GM23338 (cell line): Measurements from ENCODE around the gene NOS2. TPM values are rescaled to one million over a fixed set of nuclear protein-coding genes. Genes with fewer than 3 reads are reported as not detected.

Experiments
- ATAC-seq: fragments of 200-7000 bp; cut with Tn5 transposase; 3 replicates; pipeline ENCODE4 v1.9.1; 2020
- DNase-seq: peaks from one replicate; pipeline ENCODE4 v3.0.0-alpha.2; 2015; ENCODE audit warnings: low spot score
- H2AFZ ChIP-seq: fragments of 200-600 bp; sonication (generic); 2 replicates; pipeline ENCODE4 v1.8.0; 2016; ENCODE audit warnings: antibody characterized with exemption, mild to moderate bottlenecking, moderate library complexity
- H3F3A ChIP-seq: fragments of 200-600 bp; sonication (generic); replicated peaks from 2 replicates; pipeline ENCODE4 v1.8.0; 2017; ENCODE audit warnings: antibody characterized with exemption, mixed run types, low read depth
- H3K27ac ChIP-seq: fragments of 200-600 bp; sonication (generic); 2 replicates; pipeline ENCODE4 v1.6.1; 2016; ENCODE audit warnings: low read depth
- H3K27me3 ChIP-seq: fragments of 200-600 bp; sonication (generic); 2 replicates; pipeline ENCODE4 v1.8.0; 2016; ENCODE audit warnings: mild to moderate bottlenecking, mixed run types, moderate library complexity; ENCODE audit not compliant: insufficient read depth
- H3K36me3 ChIP-seq: fragments of 200-600 bp; sonication (generic); 2 replicates; pipeline ENCODE4 v1.8.0; 2016; ENCODE audit warnings: mild to moderate bottlenecking; ENCODE audit not compliant: insufficient read depth
- H3K4me1 ChIP-seq: fragments of 200-600 bp; sonication (generic); 2 replicates; pipeline ENCODE4 v1.8.0; 2016; ENCODE audit warnings: mild to moderate bottlenecking, moderate library complexity; ENCODE audit not compliant: insufficient read depth
- H3K4me2 ChIP-seq: fragments of 200-600 bp; sonication (generic); 2 replicates; pipeline ENCODE4 v1.7.1; 2017; ENCODE audit warnings: mixed run types
- H3K4me3 ChIP-seq: fragments of 200-600 bp; sonication (generic); 2 replicates; pipeline ENCODE4 v1.6.1; 2016; ENCODE audit warnings: mixed run types
- H3K79me2 ChIP-seq: fragments of 200-600 bp; sonication (generic); replicated peaks from 2 replicates; pipeline ENCODE4 v1.8.0; 2017; ENCODE audit warnings: mild to moderate bottlenecking; ENCODE audit not compliant: insufficient read depth
- H3K9me2 ChIP-seq: fragments of 200-600 bp; sonication (generic); 2 replicates; pipeline ENCODE4 v1.8.0; 2017; ENCODE audit not compliant: insufficient read depth
- H4K20me1 ChIP-seq: fragments of 200-600 bp; sonication (generic); replicated peaks from 2 replicates; pipeline ENCODE4 v1.8.0; 2017; ENCODE audit warnings: mild to moderate bottlenecking; ENCODE audit not compliant: insufficient read depth
- H3K27ac Mint-ChIP-seq: 2 replicates; pipeline ENCODE4 v1.8.0; 2020; ENCODE audit warnings: inconsistent platforms, mild to moderate bottlenecking, moderate library complexity, mixed read lengths
- H3K27me3 Mint-ChIP-seq: 3 replicates; pipeline ENCODE4 v1.8.0; 2022; ENCODE audit warnings: low read depth, mild to moderate bottlenecking, moderate library complexity, mixed read lengths, inconsistent platforms; ENCODE audit not compliant: insufficient read depth, poor library complexity
- H3K36me3 Mint-ChIP-seq: 3 replicates; pipeline ENCODE4 v1.8.0; 2021; ENCODE audit warnings: low read depth, mild to moderate bottlenecking, inconsistent platforms, moderate library complexity, mixed read lengths
- H3K4me1 Mint-ChIP-seq: 3 replicates; pipeline ENCODE4 v1.8.0; 2020; ENCODE audit warnings: mild to moderate bottlenecking, inconsistent platforms, mixed read lengths
- H3K4me3 Mint-ChIP-seq: 3 replicates; pipeline ENCODE4 v1.8.0; 2021; ENCODE audit warnings: moderate library complexity, mild to moderate bottlenecking, inconsistent platforms, mixed read lengths
- H3K9me3 Mint-ChIP-seq: 3 replicates; pipeline ENCODE4 v1.8.0; 2020; ENCODE audit warnings: moderate library complexity, mild to moderate bottlenecking, inconsistent platforms, mixed read lengths
- CREB1 ChIP-seq: fragments of 250-450 bp; sonication (Bioruptor Pico); IDR thresholded peaks from 2 replicates; pipeline ENCODE4 v1.5.0; 2020; ENCODE audit warnings: low read depth, mild to moderate bottlenecking, moderate library complexity
- CTCF ChIP-seq, 2 experiments: fragments of 200-600 bp in 1 of 2; sonication (generic) in 1 of 2; conservative IDR thresholded peaks; 2 replicates each; pipeline versions ENCODE4 v1.5.1 to v1.6.1; 2016 to 2017; ENCODE audit warnings: antibody characterized with exemption in 2 of 2, low read depth in 2 of 2, mild to moderate bottlenecking in 2 of 2, moderate library complexity in 1 of 2
- ETS1 ChIP-seq: IDR thresholded peaks from 2 replicates; pipeline ENCODE4 v1.6.1; 2016; ENCODE audit warnings: antibody characterized with exemption
- EZH2 ChIP-seq: fragments of 200-600 bp; sonication (generic); IDR thresholded peaks from one replicate; pipeline ENCODE4 v1.8.0; 2017; ENCODE audit warnings: antibody characterized with exemption, mild to moderate bottlenecking, low read depth; ENCODE audit not compliant: unreplicated experiment
- EZH2phosphoT487 ChIP-seq: fragments of 200-600 bp; sonication (generic); IDR thresholded peaks from one replicate; pipeline ENCODE4 v1.8.1; 2018; ENCODE audit warnings: antibody characterized with exemption; ENCODE audit not compliant: unreplicated experiment
- JUNB ChIP-seq: IDR thresholded peaks from one replicate; pipeline ENCODE4 v1.6.1; 2016; ENCODE audit warnings: antibody characterized with exemption; ENCODE audit not compliant: unreplicated experiment
- NANOG ChIP-seq: IDR thresholded peaks from 2 replicates; pipeline ENCODE4 v1.6.1; 2016; ENCODE audit warnings: antibody characterized with exemption, borderline replicate concordance
- POLR2AphosphoS5 ChIP-seq: IDR thresholded peaks from 2 replicates; pipeline ENCODE4 v1.6.1; 2016; ENCODE audit warnings: antibody characterized with exemption, low read depth
- STAT1 ChIP-seq: IDR thresholded peaks from one replicate; pipeline ENCODE4 v1.6.1; 2016; ENCODE audit warnings: antibody characterized with exemption; ENCODE audit not compliant: unreplicated experiment
- ZNF114 ChIP-seq: fragments of 250-450 bp; sonication (Bioruptor Pico); IDR thresholded peaks from 2 replicates; pipeline ENCODE4 v1.5.0; 2020; ENCODE audit warnings: mild to moderate bottlenecking, moderate library complexity
- ZNF331 ChIP-seq: fragments of 250-450 bp; sonication (Bioruptor Pico); IDR thresholded peaks from 2 replicates; pipeline ENCODE4 v1.5.0; 2020; ENCODE audit warnings: low read depth, mild to moderate bottlenecking, moderate library complexity
- polyA plus RNA-seq: library from polyadenylated mRNA; unstranded; fragments of >200 nt; fragmentation: Nextera tagmentation; extraction: Ambion mirVana; gene quantifications from 2 replicates; pipeline ENCODE4 v1.2.1, GENCODE V29; 2016
- total RNA-seq: library from RNA; depleted of rRNA; stranded (reverse); fragments of >200 nt; shearing (Covaris generic); gene quantifications from 2 replicates; pipeline ENCODE4 v1.2.3, GENCODE V29; 2014
- TF ChIP-seq, protein P1 (sequence below): IDR thresholded peaks from one replicate; pipeline ENCODE4 v1.6.1; 2018; ENCODE audit warnings: antibody characterized with exemption; ENCODE audit not compliant: unreplicated experiment
- TF ChIP-seq, protein P2 (sequence below): fragments of 250-450 bp; sonication (Bioruptor Pico); IDR thresholded peaks from 2 replicates; pipeline ENCODE4 v1.5.0; 2020; ENCODE audit warnings: mild to moderate bottlenecking, moderate library complexity

Gene NOS2
- total and polyA plus RNA-seq, 2 experiments from 2014 or later, result 0.44 to 2.7 TPM

DNA sequence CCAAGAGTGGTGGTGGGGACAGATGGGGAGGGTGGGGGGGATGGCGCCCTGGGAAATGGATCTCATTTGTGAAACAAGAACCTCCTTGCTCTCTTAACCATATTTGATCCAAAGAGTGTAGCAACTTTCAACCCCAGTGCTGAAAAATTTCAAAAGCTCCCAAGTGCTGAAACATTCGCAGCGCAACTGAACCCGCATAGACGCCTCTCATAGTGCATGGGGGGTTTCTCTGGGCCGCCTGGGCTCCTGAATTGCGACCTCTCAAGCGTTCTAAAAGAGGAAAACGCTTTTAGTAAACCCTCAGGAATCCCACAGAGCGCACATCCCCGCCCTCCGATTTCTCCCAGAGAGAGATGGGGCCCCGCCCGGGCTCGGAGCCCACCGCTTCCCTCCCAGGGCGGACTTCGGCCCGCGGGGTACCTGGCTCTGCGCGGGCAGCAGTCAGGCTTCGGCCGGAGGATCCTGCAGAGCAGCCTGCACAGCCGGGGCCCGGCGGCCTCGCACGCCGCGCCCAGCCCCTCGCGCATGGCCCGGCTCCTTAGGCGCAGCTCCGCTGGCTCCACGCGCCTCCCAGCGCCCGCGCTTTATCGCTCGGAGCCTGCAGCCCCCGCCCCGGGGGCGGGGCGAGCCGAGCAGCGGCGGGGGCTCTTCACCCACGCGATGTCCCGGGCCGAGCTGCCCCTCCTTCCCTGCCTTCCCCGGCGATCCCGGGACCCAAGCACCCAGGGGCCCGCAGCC, 7.0 kb downstream of the NOS2 start:
- peak overlapping the region; percentile 98 for H2AFZ ChIP-seq
- H3K27me3 ChIP-seq, result peaks cover 31% of the 10 kb centered on the region
- no peak for TF ChIP-seq ZNF331 (CRISPR knock-in tag)
- TF ChIP-seq POLR2AphosphoS5, result no peak
- no peak for TF ChIP-seq STAT1
- no peak for TF ChIP-seq ZNF114 (CRISPR knock-in tag)
- TF ChIP-seq CTCF (conservative IDR thresholded peaks at IDR 0.05; ENCODE audit: low read depth in 2 of 2), result no peak
- no peak for TF ChIP-seq CREB1 (CRISPR knock-in tag)
- TF ChIP-seq JUNB, result no peak
- TF ChIP-seq, protein P1, sequence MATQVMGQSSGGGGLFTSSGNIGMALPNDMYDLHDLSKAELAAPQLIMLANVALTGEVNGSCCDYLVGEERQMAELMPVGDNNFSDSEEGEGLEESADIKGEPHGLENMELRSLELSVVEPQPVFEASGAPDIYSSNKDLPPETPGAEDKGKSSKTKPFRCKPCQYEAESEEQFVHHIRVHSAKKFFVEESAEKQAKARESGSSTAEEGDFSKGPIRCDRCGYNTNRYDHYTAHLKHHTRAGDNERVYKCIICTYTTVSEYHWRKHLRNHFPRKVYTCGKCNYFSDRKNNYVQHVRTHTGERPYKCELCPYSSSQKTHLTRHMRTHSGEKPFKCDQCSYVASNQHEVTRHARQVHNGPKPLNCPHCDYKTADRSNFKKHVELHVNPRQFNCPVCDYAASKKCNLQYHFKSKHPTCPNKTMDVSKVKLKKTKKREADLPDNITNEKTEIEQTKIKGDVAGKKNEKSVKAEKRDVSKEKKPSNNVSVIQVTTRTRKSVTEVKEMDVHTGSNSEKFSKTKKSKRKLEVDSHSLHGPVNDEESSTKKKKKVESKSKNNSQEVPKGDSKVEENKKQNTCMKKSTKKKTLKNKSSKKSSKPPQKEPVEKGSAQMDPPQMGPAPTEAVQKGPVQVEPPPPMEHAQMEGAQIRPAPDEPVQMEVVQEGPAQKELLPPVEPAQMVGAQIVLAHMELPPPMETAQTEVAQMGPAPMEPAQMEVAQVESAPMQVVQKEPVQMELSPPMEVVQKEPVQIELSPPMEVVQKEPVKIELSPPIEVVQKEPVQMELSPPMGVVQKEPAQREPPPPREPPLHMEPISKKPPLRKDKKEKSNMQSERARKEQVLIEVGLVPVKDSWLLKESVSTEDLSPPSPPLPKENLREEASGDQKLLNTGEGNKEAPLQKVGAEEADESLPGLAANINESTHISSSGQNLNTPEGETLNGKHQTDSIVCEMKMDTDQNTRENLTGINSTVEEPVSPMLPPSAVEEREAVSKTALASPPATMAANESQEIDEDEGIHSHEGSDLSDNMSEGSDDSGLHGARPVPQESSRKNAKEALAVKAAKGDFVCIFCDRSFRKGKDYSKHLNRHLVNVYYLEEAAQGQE, result no peak
- no peak for TF ChIP-seq EZH2
- no peak for TF ChIP-seq ETS1
- TF ChIP-seq, protein P2, sequence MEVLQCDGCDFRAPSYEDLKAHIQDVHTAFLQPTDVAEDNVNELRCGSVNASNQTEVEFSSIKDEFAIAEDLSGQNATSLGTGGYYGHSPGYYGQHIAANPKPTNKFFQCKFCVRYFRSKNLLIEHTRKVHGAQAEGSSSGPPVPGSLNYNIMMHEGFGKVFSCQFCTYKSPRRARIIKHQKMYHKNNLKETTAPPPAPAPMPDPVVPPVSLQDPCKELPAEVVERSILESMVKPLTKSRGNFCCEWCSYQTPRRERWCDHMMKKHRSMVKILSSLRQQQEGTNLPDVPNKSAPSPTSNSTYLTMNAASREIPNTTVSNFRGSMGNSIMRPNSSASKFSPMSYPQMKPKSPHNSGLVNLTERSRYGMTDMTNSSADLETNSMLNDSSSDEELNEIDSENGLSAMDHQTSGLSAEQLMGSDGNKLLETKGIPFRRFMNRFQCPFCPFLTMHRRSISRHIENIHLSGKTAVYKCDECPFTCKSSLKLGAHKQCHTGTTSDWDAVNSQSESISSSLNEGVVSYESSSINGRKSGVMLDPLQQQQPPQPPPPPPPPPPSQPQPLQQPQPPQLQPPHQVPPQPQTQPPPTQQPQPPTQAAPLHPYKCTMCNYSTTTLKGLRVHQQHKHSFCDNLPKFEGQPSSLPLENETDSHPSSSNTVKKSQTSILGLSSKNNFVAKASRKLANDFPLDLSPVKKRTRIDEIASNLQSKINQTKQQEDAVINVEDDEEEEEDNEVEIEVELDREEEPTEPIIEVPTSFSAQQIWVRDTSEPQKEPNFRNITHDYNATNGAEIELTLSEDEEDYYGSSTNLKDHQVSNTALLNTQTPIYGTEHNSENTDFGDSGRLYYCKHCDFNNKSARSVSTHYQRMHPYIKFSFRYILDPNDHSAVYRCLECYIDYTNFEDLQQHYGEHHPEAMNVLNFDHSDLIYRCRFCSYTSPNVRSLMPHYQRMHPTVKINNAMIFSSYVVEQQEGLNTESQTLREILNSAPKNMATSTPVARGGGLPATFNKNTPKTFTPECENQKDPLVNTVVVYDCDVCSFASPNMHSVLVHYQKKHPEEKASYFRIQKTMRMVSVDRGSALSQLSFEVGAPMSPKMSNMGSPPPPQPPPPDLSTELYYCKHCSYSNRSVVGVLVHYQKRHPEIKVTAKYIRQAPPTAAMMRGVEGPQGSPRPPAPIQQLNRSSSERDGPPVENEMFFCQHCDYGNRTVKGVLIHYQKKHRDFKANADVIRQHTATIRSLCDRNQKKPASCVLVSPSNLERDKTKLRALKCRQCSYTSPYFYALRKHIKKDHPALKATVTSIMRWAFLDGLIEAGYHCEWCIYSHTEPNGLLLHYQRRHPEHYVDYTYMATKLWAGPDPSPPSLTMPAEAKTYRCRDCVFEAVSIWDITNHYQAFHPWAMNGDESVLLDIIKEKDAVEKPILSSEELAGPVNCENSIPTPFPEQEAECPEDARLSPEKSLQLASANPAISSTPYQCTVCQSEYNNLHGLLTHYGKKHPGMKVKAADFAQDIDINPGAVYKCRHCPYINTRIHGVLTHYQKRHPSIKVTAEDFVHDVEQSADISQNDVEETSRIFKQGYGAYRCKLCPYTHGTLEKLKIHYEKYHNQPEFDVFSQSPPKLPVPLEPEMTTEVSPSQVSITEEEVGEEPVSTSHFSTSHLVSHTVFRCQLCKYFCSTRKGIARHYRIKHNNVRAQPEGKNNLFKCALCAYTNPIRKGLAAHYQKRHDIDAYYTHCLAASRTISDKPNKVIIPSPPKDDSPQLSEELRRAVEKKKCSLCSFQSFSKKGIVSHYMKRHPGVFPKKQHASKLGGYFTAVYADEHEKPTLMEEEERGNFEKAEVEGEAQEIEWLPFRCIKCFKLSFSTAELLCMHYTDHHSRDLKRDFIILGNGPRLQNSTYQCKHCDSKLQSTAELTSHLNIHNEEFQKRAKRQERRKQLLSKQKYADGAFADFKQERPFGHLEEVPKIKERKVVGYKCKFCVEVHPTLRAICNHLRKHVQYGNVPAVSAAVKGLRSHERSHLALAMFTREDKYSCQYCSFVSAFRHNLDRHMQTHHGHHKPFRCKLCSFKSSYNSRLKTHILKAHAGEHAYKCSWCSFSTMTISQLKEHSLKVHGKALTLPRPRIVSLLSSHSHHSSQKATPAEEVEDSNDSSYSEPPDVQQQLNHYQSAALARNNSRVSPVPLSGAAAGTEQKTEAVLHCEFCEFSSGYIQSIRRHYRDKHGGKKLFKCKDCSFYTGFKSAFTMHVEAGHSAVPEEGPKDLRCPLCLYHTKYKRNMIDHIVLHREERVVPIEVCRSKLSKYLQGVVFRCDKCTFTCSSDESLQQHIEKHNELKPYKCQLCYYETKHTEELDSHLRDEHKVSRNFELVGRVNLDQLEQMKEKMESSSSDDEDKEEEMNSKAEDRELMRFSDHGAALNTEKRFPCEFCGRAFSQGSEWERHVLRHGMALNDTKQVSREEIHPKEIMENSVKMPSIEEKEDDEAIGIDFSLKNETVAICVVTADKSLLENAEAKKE (CRISPR knock-in tag), result no peak
- no peak for TF ChIP-seq NANOG
- no peak for TF ChIP-seq EZH2phosphoT487

More for the DNA sequence above, 7.0 kb downstream of the NOS2 start:
- peak overlapping the region; percentile 63 for H3K4me3 Mint-ChIP-seq
- no peak overlapping the region for H3K27ac ChIP-seq
- peaks cover 16% of the 10 kb centered on the region for H3K27me3 Mint-ChIP-seq
- no peaks in the 10 kb centered on the region for H3K9me2 ChIP-seq
- ATAC-seq (peak; percentile 88), DNase-seq (peak; percentile 63)
- H3K36me3 Mint-ChIP-seq, result no peaks in the 10 kb centered on the region
- peaks cover 3% of the 10 kb centered on the region; the same call in 2 of the 3 replicates for H3K4me1 Mint-ChIP-seq
- H3K4me2 ChIP-seq, result peak overlapping the region; percentile 93
- no peaks in the 10 kb centered on the region for H3K36me3 ChIP-seq
- H3K9me3 Mint-ChIP-seq, result no peaks in the 10 kb centered on the region
- H4K20me1 ChIP-seq, result no peaks in the 10 kb centered on the region
- no peaks in the 10 kb centered on the region for H3K79me2 ChIP-seq
- H3K27ac Mint-ChIP-seq, result no peak overlapping the region
- peak overlapping the region; percentile 74 for H3K4me3 ChIP-seq
- H3K4me1 ChIP-seq, result peaks cover 5% of the 10 kb centered on the region
- H3F3A ChIP-seq, result 0 out of 2 replicates have a peak, but pooled peaks cover 4% of the 10 kb centered on the region
